Neural cell (in vitro differentiated cells): ENCODE results near the gene MACROD1. TPM values are rescaled to one million over a fixed set of nuclear protein-coding genes. Genes with fewer than 3 reads are reported as not detected.
A peak's percentile ranks its signal among the peaks of the same experiment; 100 is the strongest.

ENCODE experiments used
- H2AFZ ChIP-seq: fragments of 200-600, 300-800 bp; sonication (generic), shearing (Covaris generic); 2 replicates; pipeline ENCODE4 v1.6.0; 2014; ENCODE audit warnings: low read depth, mild to moderate bottlenecking, antibody characterized with exemption, low read length, moderate library complexity
- H3F3A ChIP-seq: fragments of 200-600 bp; shearing (Covaris generic); 2 replicates; pipeline ENCODE4 v1.6.1; 2016; ENCODE audit warnings: mild to moderate bottlenecking, moderate library complexity, mixed read lengths, antibody characterized with exemption, low read length; ENCODE audit not compliant: insufficient read depth, poor library complexity, severe bottlenecking
- H3K27ac ChIP-seq: fragments of 200-600, 300-800 bp; sonication (generic), shearing (Covaris generic); 2 replicates; pipeline ENCODE4 v1.5.1; 2014; ENCODE audit warnings: mild to moderate bottlenecking, low read length, moderate library complexity
- H3K27me3 ChIP-seq: fragments of 300-800, 200-600 bp; sonication (generic), shearing (Covaris generic); 2 replicates; pipeline ENCODE4 v1.6.0; 2014; ENCODE audit warnings: mild to moderate bottlenecking, low read depth, low read length, moderate library complexity; ENCODE audit not compliant: insufficient read depth
- H3K36me3 ChIP-seq: fragments of 300-800, 200-600 bp; sonication (generic), shearing (Covaris generic); 2 replicates; pipeline ENCODE4 v1.5.1; 2014; ENCODE audit warnings: mild to moderate bottlenecking, antibody characterized with exemption, low read length, moderate library complexity; ENCODE audit not compliant: insufficient read depth
- H3K4me2 ChIP-seq: fragments of 300-800, 200-600 bp; sonication (generic), shearing (Covaris generic); 2 replicates; pipeline ENCODE4 v1.6.0; 2014; ENCODE audit warnings: mild to moderate bottlenecking, low read length
- H3K4me3 ChIP-seq: fragments of 300-800, 200-600 bp; sonication (generic), shearing (Covaris generic); 2 replicates; pipeline ENCODE4 v1.5.1; 2014; ENCODE audit warnings: mild to moderate bottlenecking, low read length, moderate library complexity
- H3K79me2 ChIP-seq: fragments of 200-600 bp; shearing (Covaris generic); replicated peaks from 2 replicates; pipeline ENCODE4 v1.6.0; 2014; ENCODE audit warnings: mild to moderate bottlenecking, low read length, moderate library complexity; ENCODE audit not compliant: insufficient read depth
- H3K9ac ChIP-seq: fragments of 300-800, 200-600 bp; sonication (generic), shearing (Covaris generic); 2 replicates; pipeline ENCODE4 v1.6.1; 2016; ENCODE audit warnings: mild to moderate bottlenecking, low read length, mixed read lengths
- H3K9me2 ChIP-seq: fragments of 200-600 bp; shearing (Covaris generic); 2 replicates; pipeline ENCODE4 v1.6.1; 2016; ENCODE audit warnings: mild to moderate bottlenecking, low read length, mixed read lengths; ENCODE audit not compliant: insufficient read depth
- H3K9me3 ChIP-seq: fragments of 200-600, 300-800 bp; sonication (generic), shearing (Covaris generic); 2 replicates; pipeline ENCODE4 v1.6.1; 2016; ENCODE audit warnings: mild to moderate bottlenecking, mixed run types, low read length, moderate library complexity, mixed read lengths
- H4K20me1 ChIP-seq: fragments of 200-600 bp; shearing (Covaris generic); 2 replicates; pipeline ENCODE4 v1.6.1; 2016; ENCODE audit warnings: mild to moderate bottlenecking, mixed run types; ENCODE audit not compliant: insufficient read depth
- EP300 ChIP-seq: fragments of 450-650 bp; conservative IDR thresholded peaks from 2 replicates; pipeline ENCODE4 v1.6.1; 2014; ENCODE audit warnings: antibody characterized with exemption, mild to moderate bottlenecking, moderate library complexity; ENCODE audit not compliant: poor library complexity, severe bottlenecking
- EZH2 ChIP-seq: fragments of 200-600, 300-800 bp; shearing (Covaris generic), sonication (generic); IDR thresholded peaks from 2 replicates; pipeline ENCODE4 v1.6.1; 2014; ENCODE audit warnings: antibody characterized with exemption, low read length, borderline replicate concordance, mild to moderate bottlenecking; ENCODE audit not compliant: insufficient read depth, poor library complexity, severe bottlenecking
- MXI1 ChIP-seq: fragments of 450-650 bp; conservative IDR thresholded peaks from 2 replicates; pipeline ENCODE4 v1.6.1; 2014; ENCODE audit warnings: antibody characterized with exemption, mild to moderate bottlenecking; ENCODE audit not compliant: poor library complexity, severe bottlenecking
- POLR2AphosphoS5 ChIP-seq: IDR thresholded peaks from 2 replicates; pipeline ENCODE4 v1.6.1; 2012
- RAD21 ChIP-seq: fragments of 450-650 bp; conservative IDR thresholded peaks from 2 replicates; pipeline ENCODE4 v1.6.1; 2014; ENCODE audit warnings: antibody characterized with exemption, mild to moderate bottlenecking, moderate library complexity
- SMC3 ChIP-seq: fragments of 450-650 bp; conservative IDR thresholded peaks from 2 replicates; pipeline ENCODE4 v1.6.1; 2014; ENCODE audit warnings: antibody characterized with exemption, mild to moderate bottlenecking, moderate library complexity; ENCODE audit not compliant: poor library complexity
- TAF1 ChIP-seq: IDR thresholded peaks from 2 replicates; pipeline ENCODE4 v1.6.1; 2012; ENCODE audit warnings: low read depth
- polyA plus RNA-seq: library from polyadenylated mRNA; depleted of rRNA; stranded (reverse); fragments of >200 nt; gene quantifications from 2 replicates; pipeline ENCODE4 v1.2.3, GENCODE V29; 2014
- TF ChIP-seq, protein P1 (sequence below): fragments of 450-650 bp; IDR thresholded peaks from 2 replicates; pipeline ENCODE4 v1.5.1; 2014; ENCODE audit warnings: antibody characterized with exemption, mild to moderate bottlenecking, moderate library complexity; ENCODE audit not compliant: poor library complexity, severe bottlenecking
- TF ChIP-seq, protein P2 (sequence below): IDR thresholded peaks from 2 replicates; pipeline ENCODE4 v1.6.1; 2012; ENCODE audit warnings: borderline replicate concordance

Gene MACROD1
- polyA plus RNA-seq, 1 donor from 2014 or later: 30.8 TPM

DNA sequence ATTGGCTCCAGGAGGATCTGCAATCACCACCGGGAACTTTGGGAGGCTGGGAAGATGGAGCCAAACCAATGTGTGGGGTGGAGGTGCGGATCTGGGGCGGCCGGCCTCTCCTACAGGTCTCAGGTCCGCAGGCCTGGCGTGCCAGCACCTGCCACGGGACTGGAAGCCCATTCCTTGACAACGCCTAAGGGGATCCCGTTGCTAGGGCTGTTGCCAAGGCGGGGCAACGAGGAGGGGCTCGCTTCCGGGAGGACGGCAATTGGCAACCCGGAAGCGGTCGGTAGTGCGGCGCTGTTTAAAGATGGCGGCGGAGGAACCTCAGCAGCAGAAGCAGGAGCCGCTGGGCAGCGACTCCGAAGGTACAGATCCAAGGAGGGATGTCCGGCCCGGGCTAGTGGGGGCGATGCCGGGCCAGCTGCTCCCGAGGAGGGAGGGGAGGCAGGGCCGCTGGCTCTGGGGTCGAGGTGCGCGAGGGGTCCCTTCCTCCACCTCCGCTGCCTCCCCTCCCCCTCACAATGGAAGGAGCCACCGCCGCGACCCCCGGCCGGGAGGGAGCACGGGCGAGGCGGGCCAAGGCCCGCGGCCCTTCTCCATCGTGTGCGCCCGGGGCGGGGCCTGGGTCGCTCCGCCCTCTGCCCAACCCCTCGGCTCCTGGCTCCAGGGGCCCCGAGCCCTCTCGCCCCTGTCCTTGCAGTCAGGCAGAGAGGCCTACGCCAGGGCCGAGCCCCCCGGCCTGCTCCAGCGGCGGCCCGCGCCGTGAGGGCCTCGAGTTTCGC is 179.6 kb downstream of the MACROD1 start, which contains the start of gene OTUB1:
Gene OTUB1, plus strand, starts transcription at position 283 of the 776 bp plus-strand sequence. Its CDS starts 19 bp downstream, at position 302.
- no peaks in the 10 kb centered on the region for H3F3A ChIP-seq
- H4K20me1 ChIP-seq: no peaks in the 10 kb centered on the region
- H3K36me3 ChIP-seq: no peaks in the 10 kb centered on the region
- H3K79me2 ChIP-seq: peaks cover 23% of the 10 kb centered on the region
- H3K9ac ChIP-seq: peak within 1 kb of the TSS; percentile 88
- H3K4me2 ChIP-seq: peak within 1 kb of the TSS; percentile 96
- TF ChIP-seq POLR2AphosphoS5 (peak; percentile 90), EP300 (peak; percentile 51), TAF1 (peak; percentile 84), RAD21 (peak; percentile 38), EZH2 (no peak), MXI1 (peak; percentile 79), SMC3 (peak; percentile 44)
- TF ChIP-seq, protein P1, sequence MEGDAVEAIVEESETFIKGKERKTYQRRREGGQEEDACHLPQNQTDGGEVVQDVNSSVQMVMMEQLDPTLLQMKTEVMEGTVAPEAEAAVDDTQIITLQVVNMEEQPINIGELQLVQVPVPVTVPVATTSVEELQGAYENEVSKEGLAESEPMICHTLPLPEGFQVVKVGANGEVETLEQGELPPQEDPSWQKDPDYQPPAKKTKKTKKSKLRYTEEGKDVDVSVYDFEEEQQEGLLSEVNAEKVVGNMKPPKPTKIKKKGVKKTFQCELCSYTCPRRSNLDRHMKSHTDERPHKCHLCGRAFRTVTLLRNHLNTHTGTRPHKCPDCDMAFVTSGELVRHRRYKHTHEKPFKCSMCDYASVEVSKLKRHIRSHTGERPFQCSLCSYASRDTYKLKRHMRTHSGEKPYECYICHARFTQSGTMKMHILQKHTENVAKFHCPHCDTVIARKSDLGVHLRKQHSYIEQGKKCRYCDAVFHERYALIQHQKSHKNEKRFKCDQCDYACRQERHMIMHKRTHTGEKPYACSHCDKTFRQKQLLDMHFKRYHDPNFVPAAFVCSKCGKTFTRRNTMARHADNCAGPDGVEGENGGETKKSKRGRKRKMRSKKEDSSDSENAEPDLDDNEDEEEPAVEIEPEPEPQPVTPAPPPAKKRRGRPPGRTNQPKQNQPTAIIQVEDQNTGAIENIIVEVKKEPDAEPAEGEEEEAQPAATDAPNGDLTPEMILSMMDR: no peak
- TF ChIP-seq, protein P2, sequence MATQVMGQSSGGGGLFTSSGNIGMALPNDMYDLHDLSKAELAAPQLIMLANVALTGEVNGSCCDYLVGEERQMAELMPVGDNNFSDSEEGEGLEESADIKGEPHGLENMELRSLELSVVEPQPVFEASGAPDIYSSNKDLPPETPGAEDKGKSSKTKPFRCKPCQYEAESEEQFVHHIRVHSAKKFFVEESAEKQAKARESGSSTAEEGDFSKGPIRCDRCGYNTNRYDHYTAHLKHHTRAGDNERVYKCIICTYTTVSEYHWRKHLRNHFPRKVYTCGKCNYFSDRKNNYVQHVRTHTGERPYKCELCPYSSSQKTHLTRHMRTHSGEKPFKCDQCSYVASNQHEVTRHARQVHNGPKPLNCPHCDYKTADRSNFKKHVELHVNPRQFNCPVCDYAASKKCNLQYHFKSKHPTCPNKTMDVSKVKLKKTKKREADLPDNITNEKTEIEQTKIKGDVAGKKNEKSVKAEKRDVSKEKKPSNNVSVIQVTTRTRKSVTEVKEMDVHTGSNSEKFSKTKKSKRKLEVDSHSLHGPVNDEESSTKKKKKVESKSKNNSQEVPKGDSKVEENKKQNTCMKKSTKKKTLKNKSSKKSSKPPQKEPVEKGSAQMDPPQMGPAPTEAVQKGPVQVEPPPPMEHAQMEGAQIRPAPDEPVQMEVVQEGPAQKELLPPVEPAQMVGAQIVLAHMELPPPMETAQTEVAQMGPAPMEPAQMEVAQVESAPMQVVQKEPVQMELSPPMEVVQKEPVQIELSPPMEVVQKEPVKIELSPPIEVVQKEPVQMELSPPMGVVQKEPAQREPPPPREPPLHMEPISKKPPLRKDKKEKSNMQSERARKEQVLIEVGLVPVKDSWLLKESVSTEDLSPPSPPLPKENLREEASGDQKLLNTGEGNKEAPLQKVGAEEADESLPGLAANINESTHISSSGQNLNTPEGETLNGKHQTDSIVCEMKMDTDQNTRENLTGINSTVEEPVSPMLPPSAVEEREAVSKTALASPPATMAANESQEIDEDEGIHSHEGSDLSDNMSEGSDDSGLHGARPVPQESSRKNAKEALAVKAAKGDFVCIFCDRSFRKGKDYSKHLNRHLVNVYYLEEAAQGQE: peak; percentile 81
- H3K9me3 ChIP-seq: no peaks in the 10 kb centered on the region
- H3K27me3 ChIP-seq: no peaks in the 10 kb centered on the region
- no peaks in the 10 kb centered on the region for H3K9me2 ChIP-seq
- H3K27ac ChIP-seq: peak within 1 kb of the TSS; percentile 89
- H3K4me3 ChIP-seq: peak within 1 kb of the TSS; percentile 98
- H2AFZ ChIP-seq: peak within 1 kb of the TSS; percentile 56

DNA sequence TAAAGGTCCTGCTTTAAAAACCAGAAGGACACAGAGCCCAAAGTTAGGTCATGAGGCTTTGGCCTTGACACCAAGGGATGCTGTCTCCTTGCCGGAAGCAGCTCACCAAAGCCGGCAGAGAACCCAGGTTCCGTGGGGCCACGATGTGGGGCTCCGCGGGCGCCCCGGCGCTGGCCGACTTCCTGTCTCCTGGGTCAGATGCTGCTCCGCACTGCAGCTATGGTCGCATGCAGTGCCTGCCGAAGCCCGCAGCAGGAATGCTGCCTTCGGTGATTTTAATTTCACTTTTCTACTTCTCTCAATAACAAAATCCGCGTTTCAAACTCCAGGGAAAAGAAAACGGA is 180.1 kb downstream of the MACROD1 start:
- no peak for TF ChIP-seq MXI1
- no peak for TF ChIP-seq POLR2AphosphoS5
- TF ChIP-seq EZH2: no peak
- TF ChIP-seq, protein P1: no peak
- TF ChIP-seq EP300: no peak
- no peak for TF ChIP-seq TAF1
- TF ChIP-seq SMC3: no peak
- no peaks in the 10 kb centered on the region for H3F3A ChIP-seq
- H3K27ac ChIP-seq: peak overlapping the region; percentile 89
- H3K36me3 ChIP-seq: no peaks in the 10 kb centered on the region
- H3K27me3 ChIP-seq: no peaks in the 10 kb centered on the region
- peak overlapping the region; percentile 88 for H3K9ac ChIP-seq
- peak overlapping the region; percentile 98 for H3K4me3 ChIP-seq
- H3K79me2 ChIP-seq: peaks cover 18% of the 10 kb centered on the region
- H3K4me2 ChIP-seq: peak overlapping the region; percentile 96
- no peaks in the 10 kb centered on the region for H3K9me3 ChIP-seq
- no peaks in the 10 kb centered on the region for H4K20me1 ChIP-seq
- no peaks in the 10 kb centered on the region for H3K9me2 ChIP-seq
- peak overlapping the region; percentile 56 for H2AFZ ChIP-seq
